Embryonic facial prominence (tissue), 1 donor: Measurements from ENCODE around the gene TRPM7.
"Not testable (repeated sequence)": the region's sequence is repeated elsewhere in the genome, so short reads cannot be mapped to it uniquely, and the experiment has no call there.

ENCODE experiments used
- DNase-seq: peaks from one replicate; pipeline ENCODE4 v3.0.0-alpha.2; 2016; ENCODE audit errors: extremely low spot score

Gene TRPM7, protein sequence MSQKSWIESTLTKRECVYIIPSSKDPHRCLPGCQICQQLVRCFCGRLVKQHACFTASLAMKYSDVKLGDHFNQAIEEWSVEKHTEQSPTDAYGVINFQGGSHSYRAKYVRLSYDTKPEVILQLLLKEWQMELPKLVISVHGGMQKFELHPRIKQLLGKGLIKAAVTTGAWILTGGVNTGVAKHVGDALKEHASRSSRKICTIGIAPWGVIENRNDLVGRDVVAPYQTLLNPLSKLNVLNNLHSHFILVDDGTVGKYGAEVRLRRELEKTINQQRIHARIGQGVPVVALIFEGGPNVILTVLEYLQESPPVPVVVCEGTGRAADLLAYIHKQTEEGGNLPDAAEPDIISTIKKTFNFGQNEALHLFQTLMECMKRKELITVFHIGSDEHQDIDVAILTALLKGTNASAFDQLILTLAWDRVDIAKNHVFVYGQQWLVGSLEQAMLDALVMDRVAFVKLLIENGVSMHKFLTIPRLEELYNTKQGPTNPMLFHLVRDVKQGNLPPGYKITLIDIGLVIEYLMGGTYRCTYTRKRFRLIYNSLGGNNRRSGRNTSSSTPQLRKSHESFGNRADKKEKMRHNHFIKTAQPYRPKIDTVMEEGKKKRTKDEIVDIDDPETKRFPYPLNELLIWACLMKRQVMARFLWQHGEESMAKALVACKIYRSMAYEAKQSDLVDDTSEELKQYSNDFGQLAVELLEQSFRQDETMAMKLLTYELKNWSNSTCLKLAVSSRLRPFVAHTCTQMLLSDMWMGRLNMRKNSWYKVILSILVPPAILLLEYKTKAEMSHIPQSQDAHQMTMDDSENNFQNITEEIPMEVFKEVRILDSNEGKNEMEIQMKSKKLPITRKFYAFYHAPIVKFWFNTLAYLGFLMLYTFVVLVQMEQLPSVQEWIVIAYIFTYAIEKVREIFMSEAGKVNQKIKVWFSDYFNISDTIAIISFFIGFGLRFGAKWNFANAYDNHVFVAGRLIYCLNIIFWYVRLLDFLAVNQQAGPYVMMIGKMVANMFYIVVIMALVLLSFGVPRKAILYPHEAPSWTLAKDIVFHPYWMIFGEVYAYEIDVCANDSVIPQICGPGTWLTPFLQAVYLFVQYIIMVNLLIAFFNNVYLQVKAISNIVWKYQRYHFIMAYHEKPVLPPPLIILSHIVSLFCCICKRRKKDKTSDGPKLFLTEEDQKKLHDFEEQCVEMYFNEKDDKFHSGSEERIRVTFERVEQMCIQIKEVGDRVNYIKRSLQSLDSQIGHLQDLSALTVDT (N-terminal part only)

DNA sequence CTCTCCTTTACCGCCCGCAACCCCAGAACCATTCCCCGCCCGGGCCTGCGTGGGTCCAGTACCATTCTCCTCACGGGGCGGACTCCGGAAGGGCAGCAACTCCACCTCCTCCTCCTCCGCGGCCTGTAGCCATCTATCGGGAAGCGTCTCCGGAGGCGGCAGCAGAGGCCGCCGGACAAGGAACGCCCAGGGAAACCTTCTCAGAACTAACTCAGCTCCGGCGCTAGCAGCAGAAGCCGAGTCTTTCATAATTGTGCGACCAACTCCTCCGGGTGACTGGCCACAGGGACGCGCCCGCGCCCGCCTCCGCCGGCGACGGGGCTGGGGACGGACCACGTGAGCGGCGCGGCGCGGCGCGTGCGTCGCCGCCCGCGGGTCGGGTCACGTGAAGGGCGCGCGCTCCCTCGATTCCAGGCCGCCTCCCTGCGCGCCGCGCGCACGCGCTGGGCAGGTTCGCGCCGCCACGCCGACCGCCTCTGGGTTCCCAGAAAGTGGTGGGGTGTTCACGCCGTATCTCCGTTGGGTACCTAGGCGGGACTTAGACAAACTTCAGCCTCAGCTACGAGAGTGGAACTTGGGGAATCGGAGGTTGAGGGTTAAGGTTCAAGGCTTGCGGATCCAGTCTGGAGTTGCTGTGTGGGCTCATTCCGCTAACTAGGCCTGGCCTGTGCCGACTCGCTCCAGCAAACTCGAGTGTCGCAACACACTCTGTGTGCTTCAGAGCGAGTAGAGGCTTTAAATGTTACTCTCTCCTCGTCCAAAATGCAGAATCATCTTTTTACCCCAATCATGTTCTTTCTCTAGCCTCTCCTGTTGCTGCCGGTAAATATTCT is at the start of gene TRPM7:
Gene TRPM7, minus strand, starts transcription at position 329 of the 833 bp plus-strand sequence. Its CDS starts 264 bp downstream, at position 65.
- DNase-seq, result peak; percentile 52

DNA sequence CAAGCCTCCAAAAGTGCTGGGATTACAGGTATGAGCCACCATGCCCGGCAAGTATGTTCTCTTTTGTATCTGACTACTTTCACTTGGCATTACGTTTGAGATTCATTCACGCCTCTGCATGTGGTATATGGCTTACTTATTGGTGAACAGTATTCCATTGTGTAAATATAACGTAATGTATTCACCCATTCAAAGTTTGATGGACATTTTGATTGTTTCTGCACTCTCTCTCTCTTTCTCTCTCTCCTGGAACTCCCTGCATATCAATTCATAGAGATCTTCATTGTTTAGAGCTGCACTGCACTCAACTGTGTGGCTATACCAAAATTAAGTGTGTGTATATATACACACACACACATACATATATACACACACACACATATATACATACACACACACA is 48.6 kb upstream of the TRPM7 start:
- DNase-seq, result no peak

DNA sequence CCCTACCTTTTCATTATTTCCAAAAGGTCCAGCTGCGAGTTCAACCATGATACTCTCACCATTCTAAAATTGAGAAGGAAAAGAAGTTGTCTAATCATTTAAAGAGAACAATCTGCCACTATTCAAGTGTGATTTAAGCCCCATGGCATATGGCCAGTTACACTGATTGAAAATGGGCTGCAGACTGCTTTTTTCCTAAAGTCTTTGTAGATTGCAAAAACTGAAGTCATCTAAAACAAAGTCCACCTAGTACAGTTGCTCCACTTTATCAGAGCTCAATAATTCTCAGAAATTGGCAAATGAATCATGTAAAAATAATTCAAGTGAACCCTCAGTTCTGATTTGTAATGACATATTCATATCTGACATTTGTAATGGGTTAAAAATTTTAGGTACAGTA is 39.7 kb upstream of the TRPM7 start:
- DNase-seq, result no peak

DNA sequence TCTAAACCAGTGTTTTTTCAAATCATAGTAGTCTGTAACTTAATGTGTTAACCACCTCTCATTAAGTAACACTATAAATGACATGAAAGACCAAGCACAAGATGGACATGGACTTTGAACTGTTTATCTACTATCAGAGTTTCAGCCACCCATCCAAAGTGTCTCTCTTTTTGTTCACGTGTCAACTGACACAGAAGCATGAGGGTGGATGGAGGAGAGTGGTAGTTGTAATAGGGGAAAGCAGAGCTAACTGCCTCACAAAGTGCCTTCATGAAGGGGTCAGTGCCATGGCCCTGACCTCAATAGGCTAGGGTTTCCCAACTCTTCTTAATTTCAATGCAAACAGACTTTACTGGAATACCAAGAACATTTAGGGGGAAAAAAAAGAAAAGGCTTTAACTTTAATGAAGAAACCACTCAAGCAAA is 32.1 kb upstream of the TRPM7 start:
- DNase-seq, result no peak

DNA sequence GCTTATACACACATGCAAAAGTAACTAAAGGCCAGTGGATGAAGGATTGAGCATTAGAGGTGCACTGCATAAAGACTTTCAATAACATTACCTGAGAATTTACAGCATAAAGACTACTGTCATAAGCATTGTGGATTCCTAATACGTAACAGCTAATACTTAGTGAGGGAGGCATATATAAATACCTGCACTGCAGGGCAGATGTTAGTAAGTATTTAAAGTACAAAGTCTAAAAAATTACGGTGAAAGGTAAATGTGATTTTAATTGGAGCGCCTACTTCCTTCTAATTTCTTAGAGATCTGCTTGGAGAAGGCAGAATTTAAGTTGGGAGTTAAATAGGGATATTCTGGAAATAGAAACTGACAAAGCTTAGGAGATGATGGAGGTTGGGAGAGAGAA is 25.4 kb upstream of the TRPM7 start:
- no peak for DNase-seq

DNA sequence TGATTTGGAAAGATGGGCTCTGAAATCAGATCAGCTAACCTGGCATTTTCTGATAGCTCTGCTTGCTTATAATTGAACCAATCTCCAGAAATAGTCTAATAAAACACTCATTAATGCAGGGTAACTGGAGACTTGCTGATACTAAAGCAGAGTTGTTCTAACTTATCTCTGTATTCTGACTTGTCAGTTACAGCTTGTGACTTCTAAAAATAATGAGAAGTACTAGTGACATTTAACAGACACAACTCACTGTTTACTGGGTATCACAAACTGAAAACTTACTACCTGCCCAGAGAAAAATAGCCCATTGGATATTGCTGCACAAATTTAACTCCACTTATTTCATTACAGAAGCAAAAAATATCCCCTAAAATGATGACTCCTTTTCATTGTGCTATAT is 24.0 kb upstream of the TRPM7 start:
- no peak for DNase-seq

DNA sequence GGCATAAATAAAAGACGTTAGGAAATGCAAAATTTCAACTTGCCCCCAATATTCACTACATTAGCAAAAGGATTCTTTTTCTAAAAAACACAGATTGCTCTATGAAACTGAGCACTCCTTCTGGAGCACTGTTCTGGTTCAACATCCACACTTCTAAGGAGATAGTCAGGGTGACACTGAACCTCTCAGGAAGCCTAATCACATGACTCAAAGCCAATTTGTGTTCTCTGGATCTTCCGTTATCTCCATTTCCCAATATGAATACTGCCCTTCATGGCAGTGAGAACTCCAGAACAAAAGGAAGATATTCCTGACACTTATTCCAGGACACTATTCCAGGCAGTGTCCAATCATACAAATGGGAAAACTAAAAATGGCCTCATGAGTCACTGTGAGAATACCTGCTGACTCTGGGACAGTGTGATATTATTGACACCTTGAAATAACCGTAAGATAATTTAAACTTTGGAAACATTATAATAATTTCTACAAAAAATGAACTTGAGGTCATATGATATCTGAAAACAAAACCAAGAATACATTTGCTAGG is 21.4 kb upstream of the TRPM7 start:
- no peak for DNase-seq

DNA sequence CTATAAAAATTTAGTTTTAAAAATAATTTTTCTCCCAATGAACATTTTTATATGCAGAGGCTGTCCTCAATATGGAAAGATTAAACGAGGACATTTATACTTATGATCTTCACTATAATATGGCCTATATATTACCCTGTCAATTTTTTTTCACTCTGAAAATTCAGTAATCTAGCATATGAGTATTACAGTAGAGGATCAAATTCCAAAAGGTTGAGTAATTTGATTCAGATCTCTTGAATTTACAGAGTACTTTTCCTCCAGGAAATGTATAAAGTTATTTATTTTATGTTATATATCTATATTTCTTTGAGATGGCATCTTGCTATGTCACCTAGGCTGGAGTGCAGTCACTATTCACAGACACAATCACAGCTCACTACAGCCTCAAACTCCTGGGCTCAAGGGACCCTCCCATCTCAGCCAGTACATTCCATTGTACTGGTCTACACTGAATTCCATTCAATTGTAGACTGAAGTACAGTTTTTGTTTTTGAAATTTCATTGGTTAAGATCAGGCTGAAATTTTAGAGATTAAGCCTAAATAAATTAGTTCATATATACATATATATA is 16.3 kb upstream of the TRPM7 start:
- no peak for DNase-seq

DNA sequence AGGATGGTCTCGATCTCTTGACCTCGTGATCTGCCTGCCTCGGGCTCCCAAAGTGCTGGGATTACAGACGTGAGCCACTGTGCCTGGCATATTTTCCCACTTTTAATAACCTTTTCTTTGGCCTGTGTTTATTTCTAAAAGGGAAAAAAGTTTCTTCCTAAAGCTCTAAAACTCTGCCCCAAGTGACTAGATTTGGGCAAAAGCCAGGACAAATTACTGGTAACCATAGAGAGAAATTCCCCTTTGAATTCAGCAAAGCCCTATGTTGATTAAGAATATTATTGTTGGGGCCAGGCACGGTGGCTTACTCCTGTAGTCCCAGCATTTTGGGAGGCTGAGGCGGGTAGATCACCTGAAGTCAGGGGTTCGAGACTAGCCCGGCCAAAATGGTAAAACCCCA is 11.5 kb upstream of the TRPM7 start:
- no peak for DNase-seq

DNA sequence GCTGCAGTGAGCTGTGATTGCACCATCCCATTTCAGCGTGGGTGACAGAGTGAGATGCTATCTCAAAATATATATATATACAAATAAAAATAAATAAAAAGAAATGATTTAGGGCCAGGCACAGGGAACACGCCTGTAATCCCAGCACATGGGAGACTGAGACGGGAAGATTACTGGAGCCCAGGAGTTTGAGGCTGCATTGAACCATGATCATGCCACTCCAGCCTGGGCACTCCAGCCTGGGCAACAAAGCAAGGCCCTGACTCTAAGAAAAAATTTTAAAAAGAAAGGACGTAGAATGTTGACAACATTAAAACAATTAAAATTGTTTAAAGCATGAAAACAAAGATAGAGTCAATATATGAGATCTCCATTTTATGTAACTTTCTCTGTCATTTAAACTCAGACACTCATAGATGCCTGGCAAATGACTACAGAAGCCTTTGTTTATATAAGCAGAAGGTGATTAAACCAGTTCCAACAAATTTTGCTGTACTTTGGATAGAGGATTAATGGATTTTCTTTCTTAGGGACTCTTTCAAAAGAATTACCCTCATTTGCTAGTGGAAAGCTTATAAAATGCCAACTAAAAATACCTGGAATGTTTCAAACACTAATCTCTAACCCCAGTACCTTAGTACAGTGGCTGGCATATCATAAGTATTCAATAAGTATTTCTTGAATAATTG is 10.7 kb upstream of the TRPM7 start:
- DNase-seq, result no peak

DNA sequence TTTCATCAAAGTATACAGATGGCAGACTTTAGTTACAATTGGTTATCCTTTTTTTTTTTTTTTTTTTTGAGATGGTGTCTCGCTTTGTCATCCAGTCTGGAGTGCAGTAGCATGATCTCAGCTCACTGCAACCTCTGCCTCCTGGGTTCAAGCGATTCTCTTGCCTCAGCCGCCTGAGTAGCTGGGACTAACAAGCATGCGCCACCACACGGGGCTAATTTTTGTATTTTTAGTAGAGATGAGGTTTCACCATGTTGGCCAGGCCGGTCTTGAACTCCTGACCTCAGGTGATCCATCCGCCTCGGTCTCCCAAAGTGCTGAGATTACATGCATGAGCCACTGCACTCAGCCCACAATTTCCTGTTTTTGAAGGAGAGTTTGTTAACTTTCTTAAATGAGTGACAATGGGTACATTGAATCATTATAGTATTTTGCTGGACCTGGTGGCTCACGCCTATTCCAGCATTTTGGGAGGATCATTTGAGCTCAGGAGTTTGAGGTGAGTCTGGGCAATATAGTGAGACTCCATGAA is 8.1 kb upstream of the TRPM7 start:
- DNase-seq, result not testable (repeated sequence)

DNA sequence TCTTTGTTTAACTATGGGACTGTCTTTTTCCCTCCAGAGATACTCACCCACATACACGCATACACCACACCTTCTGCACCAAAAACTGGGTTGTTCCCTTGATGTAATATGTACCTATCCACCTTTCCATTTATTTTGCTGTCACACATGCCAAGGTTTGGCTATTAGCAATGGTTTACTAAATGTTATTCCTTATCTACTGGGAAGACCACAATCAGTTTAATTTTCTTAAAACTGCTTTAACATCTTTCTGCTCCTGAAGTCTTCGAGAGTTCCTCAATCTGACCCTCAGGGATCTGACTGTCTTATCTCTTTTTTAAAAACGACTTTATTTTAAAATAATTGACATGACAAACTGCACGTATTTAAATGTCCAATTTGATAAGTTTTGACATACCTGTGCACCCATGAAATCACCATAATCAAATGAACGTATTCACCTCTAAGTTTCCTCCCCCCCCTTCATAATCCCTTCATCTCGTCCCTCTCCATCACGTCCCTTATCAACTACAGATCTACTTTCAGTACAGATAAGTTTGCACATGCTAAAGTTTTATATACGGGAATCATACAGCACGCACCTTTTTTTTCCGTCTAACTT is 805 bp upstream of the TRPM7 start:
- no peak for DNase-seq

DNA sequence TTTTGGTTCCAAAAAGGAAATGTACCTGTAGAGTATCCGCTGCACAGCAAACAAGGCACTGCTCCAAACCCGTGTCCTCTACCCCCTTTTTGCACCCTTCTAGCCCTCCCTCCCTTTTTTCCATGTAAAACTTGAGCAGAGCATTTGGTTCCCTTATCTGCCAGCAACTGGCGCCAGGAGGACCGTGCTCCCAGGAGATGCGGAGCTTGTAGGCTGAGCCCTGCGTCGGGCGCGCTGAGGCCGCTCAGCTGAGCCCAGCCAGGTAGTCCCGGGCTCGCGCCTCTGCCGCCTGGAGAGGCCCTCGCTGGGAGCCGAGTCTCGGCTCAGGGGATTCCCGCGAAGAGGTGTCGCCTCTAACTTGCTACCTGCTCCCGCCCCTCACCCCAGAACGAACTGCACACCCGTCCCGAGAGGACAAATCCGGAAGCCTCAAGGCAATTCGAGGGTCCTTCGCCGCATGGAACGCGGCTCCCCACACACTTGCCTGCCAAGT is 575 bp downstream of the TRPM7 start:
- no peak for DNase-seq

DNA sequence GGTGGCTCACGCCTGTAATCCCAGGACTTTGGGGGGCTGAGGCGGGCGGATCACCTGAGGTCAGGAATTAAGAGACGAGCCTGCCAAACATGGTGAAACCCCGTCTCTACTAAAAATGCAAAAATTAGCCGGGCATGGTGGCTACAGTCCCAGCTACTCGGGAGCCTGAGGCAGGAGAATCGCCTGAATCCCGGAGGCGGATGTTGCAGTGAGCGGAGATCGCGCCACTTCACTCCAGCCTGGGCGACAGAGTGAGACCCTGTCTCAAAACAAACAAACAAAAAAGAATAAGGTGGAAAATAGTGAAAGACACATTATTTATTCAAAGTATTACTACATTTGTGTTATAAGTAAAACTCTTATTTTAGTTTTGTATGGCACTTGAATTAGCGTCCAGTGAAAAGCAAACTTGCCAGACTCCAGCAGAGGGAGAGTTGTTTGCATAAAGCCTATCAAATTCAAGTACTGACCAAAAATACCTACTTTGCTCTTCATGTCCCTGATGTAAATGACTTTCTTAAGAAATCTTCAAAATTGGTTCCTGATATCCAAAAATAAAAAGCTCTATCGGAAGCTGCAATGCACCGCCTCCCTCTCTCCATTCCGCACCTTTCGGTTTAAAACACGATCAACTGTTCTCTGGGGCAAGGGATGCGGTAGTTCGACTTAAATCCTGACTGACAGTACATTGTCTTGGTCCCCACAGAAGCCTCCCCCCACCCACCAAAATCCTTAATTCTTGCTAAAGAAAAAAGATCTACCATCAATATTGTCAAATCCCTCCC is 1.2 kb downstream of the TRPM7 start:
- no peak for DNase-seq

DNA sequence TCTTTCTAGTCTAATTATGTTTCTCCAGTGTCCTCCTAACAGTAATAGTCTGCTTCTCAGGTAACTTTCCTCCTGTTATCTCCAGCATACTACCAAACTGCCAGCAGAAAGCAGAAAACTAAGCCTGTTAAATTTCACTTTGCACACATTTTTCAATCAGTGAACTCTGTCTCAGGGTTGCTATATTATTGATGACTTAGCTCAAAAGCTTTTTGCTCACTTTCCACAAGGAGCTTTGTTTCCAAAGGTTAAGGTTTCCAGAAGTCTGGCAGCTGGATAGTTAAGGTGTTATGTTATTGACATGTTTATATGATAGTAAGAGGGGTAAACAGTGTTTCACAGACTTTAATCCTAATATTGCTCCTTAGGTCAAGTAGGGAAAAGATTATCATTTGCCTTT is 5.1 kb downstream of the TRPM7 start:
- DNase-seq, result no peak

DNA sequence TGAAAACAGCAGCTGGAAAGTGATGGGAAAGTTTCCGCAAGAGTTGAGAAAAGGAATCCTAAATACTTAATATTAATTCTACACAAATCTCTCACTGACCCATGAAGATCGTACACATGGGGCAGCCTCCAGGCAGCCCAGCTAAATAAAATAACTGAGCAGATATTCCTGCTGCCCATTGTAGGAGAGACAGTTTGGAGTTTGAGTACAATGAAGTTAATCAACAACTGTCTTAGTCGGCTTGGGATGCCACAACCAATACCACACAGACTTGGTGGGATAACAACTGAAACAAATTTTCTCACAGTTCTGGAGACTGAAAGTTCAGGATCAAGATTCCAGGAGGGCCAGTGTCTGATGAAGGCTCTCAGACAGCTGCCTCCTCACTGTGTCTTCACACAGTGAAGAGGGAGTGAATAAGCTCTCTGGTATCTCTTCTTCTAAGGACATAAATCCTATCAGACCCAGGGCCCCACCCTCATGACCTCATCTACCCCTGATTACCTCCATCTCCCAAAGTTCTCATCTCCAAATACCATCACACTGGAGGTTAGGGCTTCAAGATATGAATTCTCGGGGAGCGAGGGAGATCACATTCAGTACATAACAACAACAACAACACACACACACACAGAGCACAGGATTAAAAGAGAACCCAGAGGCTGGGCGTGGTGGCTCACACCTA is 9.7 kb downstream of the TRPM7 start:
- no peak for DNase-seq

DNA sequence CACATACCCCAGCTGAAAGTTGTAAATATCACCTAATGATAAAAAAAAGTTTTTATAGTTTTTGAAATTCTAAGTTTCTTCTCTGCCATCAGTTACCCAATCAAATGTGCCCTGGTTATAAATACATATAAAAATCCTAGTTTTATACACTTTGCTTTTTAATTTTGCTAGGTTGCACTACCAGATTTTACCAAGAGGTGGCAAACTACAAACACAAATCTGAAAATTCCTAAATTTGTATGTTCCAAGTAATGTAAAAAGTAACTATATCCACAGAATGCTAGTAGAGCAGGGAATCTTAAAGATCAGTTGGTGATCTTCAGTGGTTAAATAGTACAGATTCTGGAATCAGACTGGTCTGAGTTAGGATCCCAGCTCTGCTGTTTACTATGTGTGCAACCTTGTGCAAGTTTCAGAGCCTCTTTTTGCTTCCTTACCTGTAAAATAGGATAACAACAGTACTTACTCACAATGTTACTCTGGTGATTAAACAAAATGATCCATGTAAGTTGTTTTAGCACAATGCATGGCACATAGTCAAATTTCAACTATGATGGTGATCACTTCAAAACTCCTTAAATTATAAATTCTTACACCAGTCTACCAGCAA is 11.0 kb downstream of the TRPM7 start:
- no peak for DNase-seq
